B cell (primary cell): ENCODE measurements around the gene ARSI. TPM values are rescaled to one million over a fixed set of nuclear protein-coding genes. Genes with fewer than 3 reads are reported as not detected.

Source experiments
- ATAC-seq: fragments of 200-7000 bp; cut with Tn5 transposase; one replicate; pipeline ENCODE4 v1.10.0; 2021; ENCODE audit warnings: low read depth, mild to moderate bottlenecking, moderate number of reproducible peaks, moderate library complexity
- CTCF ChIA-PET: fragments of 350-600 bp; sonication (Branson Sonifier 250); formaldehyde crosslinking; loops from one replicate; lab custom pipeline; 2021; ENCODE audit warnings: antibody characterized with exemption, inconsistent platforms; lab: Charles Lee
- POLR2A ChIA-PET: fragments of 350-600 bp; sonication (Branson Sonifier 250); formaldehyde crosslinking; loops from one replicate; lab custom pipeline; 2021; ENCODE audit warnings: antibody characterized with exemption; lab: Charles Lee
- DNase-seq: peaks from one replicate; pipeline ENCODE4 v3.0.0; 2013
- H2AFZ ChIP-seq: 2 replicates; pipeline ENCODE4 v1.6.1; 2012; ENCODE audit warnings: mild to moderate bottlenecking, low read depth, low read length; ENCODE audit not compliant: insufficient read depth, poor library complexity, severe bottlenecking
- H3K27ac ChIP-seq, 2 donors: 1 replicate in 1 of 2; 2 replicates in 1 of 2; pipeline ENCODE4 v1.5.1; 2012 to 2013; ENCODE audit warnings: low read length in 2 of 2, mild to moderate bottlenecking in 2 of 2, moderate library complexity in 1 of 2
- H3K27me3 ChIP-seq, 4 experiments: fragments of 200-600 bp in 1 of 4; sonication (generic) in 1 of 4; replicated peaks in 1 of 4; 1 replicate in 2 of 4; 2 replicates in 2 of 4; pipeline versions ENCODE4 v1.6.1 to v1.7.0; 2013 to 2016; ENCODE audit warnings: low read length in 3 of 4, mild to moderate bottlenecking in 2 of 4, mixed read lengths in 1 of 4, moderate library complexity in 1 of 4; ENCODE audit not compliant: insufficient read depth in 4 of 4, control insufficient read depth in 3 of 4; ENCODE audit errors: control extremely low read depth in 1 of 4
- H3K36me3 ChIP-seq, 2 experiments: replicated peaks in 1 of 2; 1 replicate in 1 of 2; 2 replicates in 1 of 2; pipeline versions ENCODE4 v1.6.1 to v1.7.1; 2013; ENCODE audit warnings: low read length in 1 of 2; ENCODE audit not compliant: insufficient read depth in 2 of 2, control insufficient read depth in 1 of 2; ENCODE audit errors: control extremely low read depth in 1 of 2, extremely low read depth in 1 of 2
- H3K4me1 ChIP-seq, 2 donors: fragments of 200-600 bp in 1 of 2; sonication (generic) in 1 of 2; 1 replicate in 1 of 2; 2 replicates in 1 of 2; pipeline versions ENCODE4 v1.5.1 to v1.6.1; 2013 to 2017; ENCODE audit warnings: low read length in 2 of 2; ENCODE audit not compliant: control insufficient read depth in 2 of 2, insufficient read depth in 2 of 2
- H3K4me2 ChIP-seq: replicated peaks from 2 replicates; pipeline ENCODE3; 2012; ENCODE audit warnings: mild to moderate bottlenecking, low read depth, low read length; ENCODE audit not compliant: poor library complexity, severe bottlenecking
- H3K4me3 ChIP-seq, 5 experiments: fragments of 200-600 bp in 1 of 5; sonication (generic) in 1 of 5; 1 replicate in 3 of 5; 2 replicates in 2 of 5; pipeline versions ENCODE4 v1.5.1 to v1.7.0; 2011 to 2016; ENCODE audit warnings: low read length in 4 of 5, mild to moderate bottlenecking in 4 of 5, low read depth in 2 of 5, control low read depth in 1 of 5, moderate library complexity in 1 of 5; ENCODE audit not compliant: insufficient read depth in 1 of 5; ENCODE audit errors: control extremely low read depth in 1 of 5, extremely low read depth in 1 of 5
- H3K79me2 ChIP-seq: fragments of 200-600 bp; sonication (generic); one replicate; pipeline ENCODE4 v1.6.0; 2016; ENCODE audit warnings: low read length; ENCODE audit not compliant: control insufficient read depth, insufficient read depth
- H3K9ac ChIP-seq: fragments of 200-600 bp; sonication (generic); 2 replicates; pipeline ENCODE4 v1.6.1; 2017; ENCODE audit warnings: mild to moderate bottlenecking, low read length, moderate library complexity
- H3K9me3 ChIP-seq, 3 donors: one replicate each; pipeline versions ENCODE4 v1.6.1 to v1.7.1; 2013; ENCODE audit warnings: low read length in 2 of 3; ENCODE audit not compliant: control insufficient read depth in 2 of 3, insufficient read depth in 1 of 3; ENCODE audit errors: control extremely low read depth in 1 of 3
- H4K20me1 ChIP-seq: 2 replicates; pipeline ENCODE4 v1.6.0; 2012; ENCODE audit warnings: mild to moderate bottlenecking, low read length; ENCODE audit not compliant: insufficient read depth, control insufficient read depth, poor library complexity, severe bottlenecking
- H3K27ac Mint-ChIP-seq: one replicate; pipeline ENCODE4 v1.8.0; 2021; ENCODE audit warnings: mixed read lengths
- H3K27me3 Mint-ChIP-seq: one replicate; pipeline ENCODE4 v1.8.0; 2021; ENCODE audit warnings: mixed read lengths
- H3K4me1 Mint-ChIP-seq: one replicate; pipeline ENCODE4 v1.8.0; 2021; ENCODE audit warnings: mixed read lengths
- H3K4me3 Mint-ChIP-seq: one replicate; pipeline ENCODE4 v1.8.0; 2021; ENCODE audit warnings: mixed read lengths
- H3K9me3 Mint-ChIP-seq: one replicate; pipeline ENCODE4 v1.8.0; 2022; ENCODE audit warnings: mixed read lengths; ENCODE audit not compliant: insufficient read depth
- CTCF ChIP-seq: fragments of 200-600 bp; IDR thresholded peaks from one replicate; pipeline ENCODE4 v1.8.0; 2022; ENCODE audit warnings: antibody characterized with exemption, mild to moderate bottlenecking
- EZH2 ChIP-seq: IDR thresholded peaks from 2 replicates; pipeline ENCODE4 v1.6.1; 2012; ENCODE audit warnings: borderline replicate concordance, low read depth, mild to moderate bottlenecking, moderate library complexity, low read length; ENCODE audit not compliant: insufficient read depth, poor library complexity, severe bottlenecking
- WGBS: methylation state at CpG from one replicate; pipeline ENCODE4 v1.1.5; 2013; ENCODE audit warnings: missing lambda C conversion rate; ENCODE audit not compliant: insufficient coverage; 5-methylcytosine and 5-hydroxymethylcytosine counted together
- intact Hi-C: fragments of 100-400 bp; cut with micrococcal nuclease; formaldehyde crosslinking; loops from one replicate; pipeline ENCODE4 v1.10.0; 2022
- polyA plus RNA-seq: library from polyadenylated mRNA; depleted of rRNA; stranded (reverse); fragments of >200 nt; gene quantifications from 2 replicates; pipeline ENCODE4 v1.2.3, GENCODE V29; 2012
- total RNA-seq, 2 donors: library from RNA; stranded (reverse); fragments of 120-200 nt in 1 of 2; gene quantifications; 1 replicate in 1 of 2; 2 replicates in 1 of 2; pipeline versions ENCODE4 v1.2.3 to v1.2.4, GENCODE V29; 2013 to 2022

The ARSI gene
- total and polyA plus RNA-seq, 2 donors (not counting 1 experiment from before 2014, with no cell fraction given), result not detected

GRCh38 chr5:150298701-150299451 is 3.8 kb downstream of the ARSI start:
- Histone ChIP-seq H3K9me3 (peaks cover 0 to 6% (median 2%) of the 10 kb centered on the region in 3 donors), H3K4me1 (peaks cover 0 to 14% of the 10 kb centered on the region in 2 donors), H3K9ac (no peak overlapping the region), H4K20me1 (no peaks in the 10 kb centered on the region), H3K27ac (no peak overlapping the region), H3K4me3 (no peak overlapping the region), H3K79me2 (no peaks in the 10 kb centered on the region), H3K4me2 (no peak overlapping the region), H2AFZ (no peak overlapping the region), H3K27me3 (peaks cover 0 to 22% (median 17%) of the 10 kb centered on the region in 4 experiments), H3K36me3 (no peaks in the 10 kb centered on the region)
- ChIA-PET CTCF (no interaction called here), POLR2A (no interaction called here)
- WGBS, result no CpG with 5 or more reads among the region's 10 CpGs
- H3K4me3 Mint-ChIP-seq, result no peak overlapping the region
- DNase-seq (no peak), ATAC-seq (no peak)
- H3K27ac Mint-ChIP-seq, result no peak overlapping the region
- H3K4me1 Mint-ChIP-seq, result peaks cover 2% of the 10 kb centered on the region
- no peaks in the 10 kb centered on the region for H3K9me3 Mint-ChIP-seq
- TF ChIP-seq EZH2 (no peak), CTCF (no peak)
- peaks cover 32% of the 10 kb centered on the region for H3K27me3 Mint-ChIP-seq
- intact Hi-C loops, result no loop called here

GRCh38 chr5:150297934-150298595 is 4.6 kb downstream of the ARSI start:
- Histone ChIP-seq H3K79me2 (no peaks in the 10 kb centered on the region), H3K4me3 (no peak overlapping the region), H2AFZ (no peak overlapping the region), H3K27ac (no peak overlapping the region), H3K36me3 (no peaks in the 10 kb centered on the region), H3K4me2 (no peak overlapping the region), H4K20me1 (no peaks in the 10 kb centered on the region), H3K9me3 (peaks cover 0 to 6% (median 2%) of the 10 kb centered on the region in 3 donors), H3K4me1 (peaks cover 0 to 14% of the 10 kb centered on the region in 2 donors), H3K27me3 (peaks cover 0 to 21% (median 12%) of the 10 kb centered on the region in 4 experiments), H3K9ac (no peak overlapping the region)
- Mint-ChIP-seq H3K4me1 (peaks cover 2% of the 10 kb centered on the region), H3K27ac (no peak overlapping the region), H3K4me3 (no peak overlapping the region), H3K27me3 (peaks cover 25% of the 10 kb centered on the region), H3K9me3 (no peaks in the 10 kb centered on the region)
- intact Hi-C loops, result no loop called here
- WGBS, result 96% methylated on average over 31 of the region's 31 CpGs
- ChIA-PET CTCF (no interaction called here), POLR2A (no interaction called here)
- TF ChIP-seq EZH2 (no peak), CTCF (no peak)
- DNase-seq (no peak), ATAC-seq (no peak)
